ENCODE results near the gene CORO2A. TPM values are rescaled to one million over a fixed set of nuclear protein-coding genes. Genes with fewer than 3 reads are reported as not detected.

Gene CORO2A
- total and polyA plus RNA-seq, 3 donors from 2014 or later = 28.0 to 50.5 (median 46.3) TPM

DNA sequence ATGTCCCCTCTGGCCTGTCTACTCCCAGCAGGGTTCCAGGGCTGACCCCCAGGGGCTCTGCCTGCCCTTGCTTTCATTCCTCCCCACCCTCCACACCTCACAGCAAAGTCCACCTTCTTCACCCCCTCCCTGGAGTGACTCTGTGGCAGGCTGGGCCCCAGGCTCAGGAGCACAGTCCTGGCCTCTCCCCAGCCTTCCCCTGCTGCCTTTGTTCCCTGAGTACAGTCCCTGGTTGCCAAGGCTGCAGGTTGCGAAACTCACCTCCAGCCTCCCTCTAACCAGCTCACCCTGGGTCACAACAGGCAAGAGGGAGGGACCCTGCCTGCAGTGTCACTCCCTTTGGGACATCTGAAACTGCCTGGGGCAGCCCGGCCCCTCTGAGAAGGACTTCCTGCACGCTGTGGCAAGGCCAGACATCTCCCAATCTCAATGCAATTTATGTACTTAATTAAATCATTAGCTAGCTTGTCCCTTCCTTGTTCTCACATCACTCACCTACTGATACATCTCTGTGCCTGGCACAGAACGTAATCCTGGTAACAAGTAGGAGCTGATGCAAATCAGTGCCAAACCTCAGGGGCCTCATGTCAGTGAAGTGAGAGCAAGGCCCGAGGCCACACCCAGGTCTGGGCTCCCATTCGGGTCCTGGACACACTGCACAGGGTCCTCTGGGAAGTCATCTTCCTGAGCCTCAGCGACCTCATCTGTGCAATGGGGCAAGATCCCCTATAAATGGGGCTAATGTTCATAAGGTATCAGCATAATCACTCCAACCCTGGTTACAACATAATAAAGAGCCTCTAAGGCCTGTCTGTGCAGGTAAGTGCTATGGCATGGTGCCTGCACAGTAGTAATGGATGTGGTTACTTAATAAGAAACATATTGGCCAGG lies 46.1 kb downstream of the CORO2A start:
- H3K4me1 ChIP-seq = peaks cover 3% of the 10 kb centered on the region

GRCh38 chr9:98144631-98145030 lies 47.8 kb downstream of the CORO2A start:
- WGBS, 2 donors = 82 to 94% methylated on average over 3 of the region's 3 CpGs
- Histone ChIP-seq H3K4me3 (no peak overlapping the region), H3K27ac (no peak overlapping the region), H3K36me3 (ENCODE audit: low read depth, missing control alignments) (no peaks in the 10 kb centered on the region), H3K9me3 (no peaks in the 10 kb centered on the region), H3K4me1 (peaks cover 3% of the 10 kb centered on the region), H3K27me3 (no peaks in the 10 kb centered on the region)
- intact Hi-C loops (cut with DNase I; ENCODE audit: low total_unique reads) = no loop called here
- no peak for TF ChIP-seq CTCF (IDR thresholded peaks at IDR 0.05)
- no peak for TF ChIP-seq POLR2A (IDR thresholded peaks at IDR 0.05)
- DNase-seq = no peak

More for the DNA sequence above, 46.1 kb downstream of the CORO2A start:
- intact Hi-C loops (cut with DNase I; ENCODE audit: low total_unique reads) = no loop called here
- 77% methylated on average over 5 to 7 of the region's 7 CpGs for WGBS, 2 donors
- H3K9me3 ChIP-seq = no peaks in the 10 kb centered on the region
- H3K4me3 ChIP-seq = no peak overlapping the region
- no peak for TF ChIP-seq CTCF (IDR thresholded peaks at IDR 0.05)
- no peaks in the 10 kb centered on the region for H3K36me3 ChIP-seq (ENCODE audit: low read depth, missing control alignments)
- no peak overlapping the region for H3K27ac ChIP-seq
- no peak for DNase-seq
- no peaks in the 10 kb centered on the region for H3K27me3 ChIP-seq

GRCh38 chr9:98144076-98144475 lies 48.4 kb downstream of the CORO2A start:
- DNase-seq = no peak
- Histone ChIP-seq H3K4me1 (peaks cover 3% of the 10 kb centered on the region), H3K9me3 (no peaks in the 10 kb centered on the region), H3K27me3 (no peaks in the 10 kb centered on the region), H3K4me3 (no peak overlapping the region), H3K27ac (no peak overlapping the region), H3K36me3 (ENCODE audit: low read depth, missing control alignments) (no peaks in the 10 kb centered on the region)
- intact Hi-C loops (cut with DNase I; ENCODE audit: low total_unique reads) = no loop called here
- 83 to 94% methylated on average over 4 of the region's 4 CpGs for WGBS, 2 donors
- TF ChIP-seq CTCF (IDR thresholded peaks at IDR 0.05) = no peak
- TF ChIP-seq POLR2A (IDR thresholded peaks at IDR 0.05) = no peak

DNA sequence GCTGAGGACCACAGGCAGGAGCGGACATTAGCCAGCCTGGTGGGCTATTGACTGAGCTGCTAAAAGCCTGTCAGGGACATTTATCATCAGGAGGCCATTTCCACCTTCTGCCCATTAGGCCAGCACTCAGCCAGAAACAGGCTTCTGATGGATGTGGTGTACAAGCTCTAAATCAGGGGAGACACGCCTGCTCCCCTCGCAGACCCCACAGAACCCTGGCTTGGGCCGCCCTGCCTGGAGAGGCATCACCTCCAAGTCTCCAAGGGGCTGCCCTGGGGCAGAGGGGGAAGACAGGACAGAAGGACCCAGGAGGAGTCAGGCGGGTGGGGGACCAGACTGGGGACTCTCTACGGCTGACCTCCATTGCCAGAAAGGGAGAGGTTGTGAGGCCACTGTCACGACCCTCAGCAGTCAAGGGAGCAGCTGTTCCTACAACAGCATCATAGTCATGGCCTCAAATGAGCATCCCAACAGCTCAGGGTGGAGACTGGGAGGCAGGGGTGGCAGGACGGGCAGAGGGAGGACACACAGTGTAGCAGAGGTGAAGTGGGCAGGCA lies 49.4 kb downstream of the CORO2A start:
- 84 to 95% methylated on average over 3 to 8 of the region's 8 CpGs for WGBS, 2 donors

More for the DNA sequence above, 49.4 kb downstream of the CORO2A start:
- Histone ChIP-seq H3K4me3 (no peak overlapping the region), H3K9me3 (no peaks in the 10 kb centered on the region), H3K4me1 (peaks cover 3% of the 10 kb centered on the region), H3K27me3 (no peaks in the 10 kb centered on the region), H3K36me3 (ENCODE audit: low read depth, missing control alignments) (no peaks in the 10 kb centered on the region), H3K27ac (peak overlapping the region in 1 of 2 donors; percentile 14)
- no peak for DNase-seq
- intact Hi-C loops (cut with DNase I; ENCODE audit: low total_unique reads) = no loop called here
- TF ChIP-seq CTCF (IDR thresholded peaks at IDR 0.05) (no peak), POLR2A (IDR thresholded peaks at IDR 0.05) (no peak)
